ENCODE measurements around the gene ABHD17B.
A peak's percentile ranks its signal among the peaks of the same experiment; 100 is the strongest.

The ABHD17B gene

GRCh38 chr9:71875345-71875744 is 35.6 kb downstream of the ABHD17B start:
- DNase-seq = no peak

GRCh38 chr9:71863631-71864030 is 47.4 kb downstream of the ABHD17B start:
- DNase-seq = no peak

- no peak for DNase-seq
Observed at GRCh38 chr9:71861618-71862017, 49.4 kb downstream of the ABHD17B start.

- DNase-seq = no peak
Observed at GRCh38 chr9:71859939-71860338, 51.1 kb downstream of the ABHD17B start.

- DNase-seq = no peak
Observed at GRCh38 chr9:71858812-71859211, 52.2 kb downstream of the ABHD17B start.

- no peak for DNase-seq
Observed at GRCh38 chr9:71858102-71858798, 52.7 kb downstream of the ABHD17B start.

- DNase-seq = no peak
Observed at GRCh38 chr9:71857159-71857558, 53.8 kb downstream of the ABHD17B start.

- no peak for DNase-seq
Observed at GRCh38 chr9:71854811-71855210, 56.2 kb downstream of the ABHD17B start.

GRCh38 chr9:71853084-71853483 is 57.9 kb downstream of the ABHD17B start:
- DNase-seq = no peak

GRCh38 chr9:71850996-71851395 is 60.0 kb downstream of the ABHD17B start:
- DNase-seq = no peak

GRCh38 chr9:71847892-71848291 is 63.1 kb downstream of the ABHD17B start:
- no peak for DNase-seq

- DNase-seq = no peak
Observed at GRCh38 chr9:71844808-71845207, 66.2 kb downstream of the ABHD17B start.

- no peak for DNase-seq
Observed at GRCh38 chr9:71839668-71840067, 71.3 kb downstream of the ABHD17B start.

- no peak for DNase-seq
Observed at GRCh38 chr9:71835596-71835995, 75.4 kb downstream of the ABHD17B start.

GRCh38 chr9:71830929-71831328 is 80.1 kb downstream of the ABHD17B start:
- DNase-seq = no peak

GRCh38 chr9:71830153-71830552 is 80.8 kb downstream of the ABHD17B start:
- DNase-seq = no peak

- no peak for DNase-seq
Observed at GRCh38 chr9:71826279-71826678, 84.7 kb downstream of the ABHD17B start.

GRCh38 chr9:71824257-71824656 is 86.7 kb downstream of the ABHD17B start:
- no peak for DNase-seq

GRCh38 chr9:71822935-71823334 is 88.1 kb downstream of the ABHD17B start:
- no peak for DNase-seq

GRCh38 chr9:71822456-71822855 is 88.5 kb downstream of the ABHD17B start:
- no peak for DNase-seq

GRCh38 chr9:71821405-71821804 is 89.6 kb downstream of the ABHD17B start:
- DNase-seq = no peak

- no peak for DNase-seq
Observed at GRCh38 chr9:71820403-71820921, 90.5 kb downstream of the ABHD17B start.

- peak; percentile 20 to 35 for DNase-seq
Observed at GRCh38 chr9:71819115-71819739, 91.8 kb downstream of the ABHD17B start.

GRCh38 chr9:71816916-71817451 is 94.0 kb downstream of the ABHD17B start:
- DNase-seq = no peak

Measured in stimulated activated CD4-positive, alpha-beta T cell treated with anti-CD3 and anti-CD28 coated beads, Interleukin-4, amount 100 ng/mL, for 4 hours (primary cell).